HEK293 (cell line): ENCODE data around the gene STK11.
A peak's percentile ranks its signal among the peaks of the same experiment; 100 is the strongest.

Experiments
- CTCF ChIA-PET: fragments of 350-600 bp; formaldehyde crosslinking; extraction: SDS; loops from one replicate; lab custom pipeline; 2021; ENCODE audit warnings: antibody characterized with exemption; lab: Yijun Ruan, JAX
- POLR2A ChIA-PET: fragments of 300-600 bp; formaldehyde crosslinking; extraction: SDS; loops from one replicate; lab custom pipeline; 2020; ENCODE audit warnings: antibody characterized with exemption, inconsistent platforms; lab: Yijun Ruan, JAX
- H3K27ac ChIP-seq: fragments of 200-500 bp; sonication (Bioruptor generic); 2 replicates; pipeline ENCODE4 v1.5.1; 2014; ENCODE audit warnings: low read depth, low read length, control low read depth, inconsistent platforms; ENCODE audit errors: extremely low read depth
- H3K36me3 ChIP-seq, 2 experiments: fragments of 200-500 bp in 1 of 2; sonication (Bioruptor generic) in 1 of 2; 1 replicate in 1 of 2; 2 replicates in 1 of 2; pipeline ENCODE4 v1.5.1; 2014 to 2017; ENCODE audit warnings: inconsistent platforms in 2 of 2, low read length in 2 of 2; ENCODE audit not compliant: control insufficient read depth in 2 of 2, insufficient read depth in 1 of 2
- H3K4me1 ChIP-seq: fragments of 200-500 bp; sonication (Bioruptor generic); 2 replicates; pipeline ENCODE4 v1.5.1; 2014; ENCODE audit warnings: mild to moderate bottlenecking, low read length, inconsistent platforms; ENCODE audit not compliant: control insufficient read depth, insufficient read depth
- H3K4me3 ChIP-seq: 2 replicates; pipeline ENCODE4 v1.5.1; 2011; ENCODE audit warnings: low read depth, mild to moderate bottlenecking, control low read depth, low read length, moderate library complexity
- H3K9me3 ChIP-seq: fragments of 200-500 bp; sonication (Bioruptor generic); 2 replicates; pipeline ENCODE4 v1.5.1; 2014; ENCODE audit warnings: low read depth, low read length, inconsistent platforms; ENCODE audit not compliant: control insufficient read depth, insufficient read depth
- GLIS1 ChIP-seq: fragments of 450-650 bp; formaldehyde crosslinking; IDR thresholded peaks from 2 replicates; pipeline ENCODE4 v1.5.1; 2016; ENCODE audit warnings: missing biosample characterization, missing genetic modification characterization
- GLIS2 ChIP-seq: fragments of 450-650 bp; formaldehyde crosslinking; IDR thresholded peaks from 2 replicates; pipeline ENCODE4 v1.5.1; 2016; ENCODE audit warnings: missing biosample characterization, missing genetic modification characterization
- WT1 ChIP-seq: fragments of 450-650 bp; formaldehyde crosslinking; IDR thresholded peaks from 2 replicates; pipeline ENCODE4 v1.5.1; 2016; ENCODE audit warnings: missing biosample characterization, missing genetic modification characterization
- ZBTB7A ChIP-seq: fragments of 450-650 bp; formaldehyde crosslinking; IDR thresholded peaks from 2 replicates; pipeline ENCODE4 v1.5.1; 2016; ENCODE audit warnings: low read depth, missing biosample characterization, missing genetic modification characterization
- ZNF10 ChIP-seq: fragments of 450-650 bp; formaldehyde crosslinking; IDR thresholded peaks from 2 replicates; pipeline ENCODE4 v1.5.1; 2017; ENCODE audit warnings: missing biosample characterization, missing genetic modification characterization
- ZNF121 ChIP-seq: fragments of 450-650 bp; formaldehyde crosslinking; IDR thresholded peaks from 2 replicates; pipeline ENCODE4 v1.5.1; 2016; ENCODE audit warnings: missing biosample characterization, missing genetic modification characterization
- ZNF132 ChIP-seq: fragments of 450-650 bp; formaldehyde crosslinking; IDR thresholded peaks from 2 replicates; pipeline ENCODE4 v1.5.1; 2017; ENCODE audit warnings: missing biosample characterization, missing genetic modification characterization, borderline replicate concordance
- ZNF138 ChIP-seq: fragments of 450-650 bp; formaldehyde crosslinking; IDR thresholded peaks from 2 replicates; pipeline ENCODE4 v1.5.1; 2016; ENCODE audit warnings: missing biosample characterization, missing genetic modification characterization, borderline replicate concordance
- ZNF19 ChIP-seq: fragments of 450-650 bp; formaldehyde crosslinking; IDR thresholded peaks from 2 replicates; pipeline ENCODE4; 2016; ENCODE audit warnings: missing biosample characterization, missing genetic modification characterization, low read depth
- ZNF335 ChIP-seq: fragments of 450-650 bp; formaldehyde crosslinking; conservative IDR thresholded peaks from 2 replicates; pipeline ENCODE4 v1.5.1; 2016; ENCODE audit warnings: missing biosample characterization, missing genetic modification characterization
- ZNF350 ChIP-seq: fragments of 450-650 bp; formaldehyde crosslinking; IDR thresholded peaks from 2 replicates; pipeline ENCODE4 v1.5.0; 2017; ENCODE audit warnings: missing biosample characterization, mild to moderate bottlenecking, missing genetic modification characterization
- ZNF660 ChIP-seq: fragments of 450-650 bp; IDR thresholded peaks from 2 replicates; pipeline ENCODE4 v1.5.1; 2018; ENCODE audit warnings: missing biosample characterization, mild to moderate bottlenecking, missing genetic modification characterization
- TF ChIP-seq, protein P1 (sequence below): fragments of 450-650 bp; formaldehyde crosslinking; optimal IDR thresholded peaks from 2 replicates; pipeline ENCODE3; 2016; ENCODE audit warnings: missing biosample characterization, mild to moderate bottlenecking, missing genetic modification characterization
- TF ChIP-seq, protein P2 (sequence below): fragments of 450-650 bp; formaldehyde crosslinking; IDR thresholded peaks from 2 replicates; pipeline ENCODE4 v1.5.1; 2016; ENCODE audit warnings: missing biosample characterization, missing genetic modification characterization
- TF ChIP-seq, protein P3 (sequence below): fragments of 450-650 bp; formaldehyde crosslinking; IDR thresholded peaks from 2 replicates; pipeline ENCODE4 v1.5.1; 2016; ENCODE audit warnings: missing biosample characterization, missing genetic modification characterization
- TF ChIP-seq, protein P4 (sequence below): sonication (generic); formaldehyde crosslinking; IDR thresholded peaks from 2 replicates; pipeline ENCODE4 v1.8.1; 2022; ENCODE audit warnings: mild to moderate bottlenecking, moderate library complexity, missing genetic modification reagents
- TF ChIP-seq, protein P5 (sequence below): fragments of 450-650 bp; formaldehyde crosslinking; IDR thresholded peaks from 2 replicates; pipeline ENCODE4 v1.5.1; 2017; ENCODE audit warnings: missing biosample characterization, missing genetic modification characterization

STK11 gene

DNA sequence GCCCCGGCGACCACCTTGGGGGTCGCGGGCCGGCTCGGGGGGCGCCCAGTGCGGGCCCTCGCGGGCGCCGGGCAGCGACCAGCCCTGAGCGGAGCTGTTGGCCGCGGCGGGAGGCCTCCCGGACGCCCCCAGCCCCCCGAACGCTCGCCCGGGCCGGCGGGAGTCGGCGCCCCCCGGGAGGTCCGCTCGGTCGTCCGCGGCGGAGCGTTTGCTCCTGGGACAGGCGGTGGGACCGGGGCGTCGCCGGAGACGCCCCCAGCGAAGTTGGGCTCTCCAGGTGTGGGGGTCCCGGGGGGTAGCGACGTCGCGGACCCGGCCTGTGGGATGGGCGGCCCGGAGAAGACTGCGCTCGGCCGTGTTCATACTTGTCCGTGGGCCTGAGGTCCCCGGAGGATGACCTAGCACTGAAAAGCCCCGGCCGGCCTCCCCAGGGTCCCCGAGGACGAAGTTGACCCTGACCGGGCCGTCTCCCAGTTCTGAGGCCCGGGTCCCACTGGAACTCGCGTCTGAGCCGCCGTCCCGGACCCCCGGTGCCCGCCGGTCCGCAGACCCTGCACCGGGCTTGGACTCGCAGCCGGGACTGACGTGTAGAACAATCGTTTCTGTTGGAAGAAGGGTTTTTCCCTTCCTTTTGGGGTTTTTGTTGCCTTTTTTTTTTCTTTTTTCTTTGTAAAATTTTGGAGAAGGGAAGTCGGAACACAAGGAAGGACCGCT lies 729 bp downstream of the STK11 start:
- ChIA-PET CTCF (interaction anchor here (0.7 kb wide), 1 partner anchor 134 kb away, joined by 3 read pairs; no protein-coding TSS in a partner anchor), POLR2A (interaction anchor here (0.5 kb wide), 1 partner anchor 12 kb away, joined by 3 read pairs; no protein-coding TSS in a partner anchor)
- H3K9me3 ChIP-seq, result no peaks in the 10 kb centered on the region
- TF ChIP-seq ZNF10 (no peak), ZNF660 (tag by site-specific recombination) (no peak), GLIS2 (tag by site-specific recombination) (peak; percentile 87), ZNF335 (tag by site-specific recombination) (peak; percentile 38; the same call in 1 of the 2 replicates), ZNF350 (no peak), ZBTB7A (tag by site-specific recombination) (0 out of 2 replicates have a peak, but pooled peaks have one; percentile 31), GLIS1 (tag by site-specific recombination) (peak; percentile 93), WT1 (tag by site-specific recombination) (0 out of 2 replicates have a peak, but pooled peaks have one; percentile 18), ZNF132 (tag by site-specific recombination) (no peak), ZNF19 (tag by site-specific recombination) (no peak), ZNF121 (no peak), ZNF138 (tag by site-specific recombination) (no peak)
- TF ChIP-seq, protein P1, sequence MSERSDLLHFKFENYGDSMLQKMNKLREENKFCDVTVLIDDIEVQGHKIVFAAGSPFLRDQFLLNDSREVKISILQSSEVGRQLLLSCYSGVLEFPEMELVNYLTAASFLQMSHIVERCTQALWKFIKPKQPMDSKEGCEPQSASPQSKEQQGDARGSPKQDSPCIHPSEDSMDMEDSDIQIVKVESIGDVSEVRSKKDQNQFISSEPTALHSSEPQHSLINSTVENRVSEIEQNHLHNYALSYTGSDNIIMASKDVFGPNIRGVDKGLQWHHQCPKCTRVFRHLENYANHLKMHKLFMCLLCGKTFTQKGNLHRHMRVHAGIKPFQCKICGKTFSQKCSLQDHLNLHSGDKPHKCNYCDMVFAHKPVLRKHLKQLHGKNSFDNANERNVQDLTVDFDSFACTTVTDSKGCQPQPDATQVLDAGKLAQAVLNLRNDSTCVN, result peak; percentile 24
- TF ChIP-seq, protein P2, sequence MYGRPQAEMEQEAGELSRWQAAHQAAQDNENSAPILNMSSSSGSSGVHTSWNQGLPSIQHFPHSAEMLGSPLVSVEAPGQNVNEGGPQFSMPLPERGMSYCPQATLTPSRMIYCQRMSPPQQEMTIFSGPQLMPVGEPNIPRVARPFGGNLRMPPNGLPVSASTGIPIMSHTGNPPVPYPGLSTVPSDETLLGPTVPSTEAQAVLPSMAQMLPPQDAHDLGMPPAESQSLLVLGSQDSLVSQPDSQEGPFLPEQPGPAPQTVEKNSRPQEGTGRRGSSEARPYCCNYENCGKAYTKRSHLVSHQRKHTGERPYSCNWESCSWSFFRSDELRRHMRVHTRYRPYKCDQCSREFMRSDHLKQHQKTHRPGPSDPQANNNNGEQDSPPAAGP (tag by site-specific recombination), result no peak
- TF ChIP-seq, protein P3, sequence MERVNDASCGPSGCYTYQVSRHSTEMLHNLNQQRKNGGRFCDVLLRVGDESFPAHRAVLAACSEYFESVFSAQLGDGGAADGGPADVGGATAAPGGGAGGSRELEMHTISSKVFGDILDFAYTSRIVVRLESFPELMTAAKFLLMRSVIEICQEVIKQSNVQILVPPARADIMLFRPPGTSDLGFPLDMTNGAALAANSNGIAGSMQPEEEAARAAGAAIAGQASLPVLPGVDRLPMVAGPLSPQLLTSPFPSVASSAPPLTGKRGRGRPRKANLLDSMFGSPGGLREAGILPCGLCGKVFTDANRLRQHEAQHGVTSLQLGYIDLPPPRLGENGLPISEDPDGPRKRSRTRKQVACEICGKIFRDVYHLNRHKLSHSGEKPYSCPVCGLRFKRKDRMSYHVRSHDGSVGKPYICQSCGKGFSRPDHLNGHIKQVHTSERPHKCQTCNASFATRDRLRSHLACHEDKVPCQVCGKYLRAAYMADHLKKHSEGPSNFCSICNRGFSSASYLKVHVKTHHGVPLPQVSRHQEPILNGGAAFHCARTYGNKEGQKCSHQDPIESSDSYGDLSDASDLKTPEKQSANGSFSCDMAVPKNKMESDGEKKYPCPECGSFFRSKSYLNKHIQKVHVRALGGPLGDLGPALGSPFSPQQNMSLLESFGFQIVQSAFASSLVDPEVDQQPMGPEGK (tag by site-specific recombination), result peak; percentile 67
- TF ChIP-seq, protein P4, sequence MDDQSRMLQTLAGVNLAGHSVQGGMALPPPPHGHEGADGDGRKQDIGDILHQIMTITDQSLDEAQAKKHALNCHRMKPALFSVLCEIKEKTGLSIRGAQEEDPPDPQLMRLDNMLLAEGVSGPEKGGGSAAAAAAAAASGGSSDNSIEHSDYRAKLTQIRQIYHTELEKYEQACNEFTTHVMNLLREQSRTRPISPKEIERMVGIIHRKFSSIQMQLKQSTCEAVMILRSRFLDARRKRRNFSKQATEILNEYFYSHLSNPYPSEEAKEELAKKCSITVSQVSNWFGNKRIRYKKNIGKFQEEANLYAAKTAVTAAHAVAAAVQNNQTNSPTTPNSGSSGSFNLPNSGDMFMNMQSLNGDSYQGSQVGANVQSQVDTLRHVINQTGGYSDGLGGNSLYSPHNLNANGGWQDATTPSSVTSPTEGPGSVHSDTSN (CRISPR knock-in tag), result no peak
- TF ChIP-seq, protein P5, sequence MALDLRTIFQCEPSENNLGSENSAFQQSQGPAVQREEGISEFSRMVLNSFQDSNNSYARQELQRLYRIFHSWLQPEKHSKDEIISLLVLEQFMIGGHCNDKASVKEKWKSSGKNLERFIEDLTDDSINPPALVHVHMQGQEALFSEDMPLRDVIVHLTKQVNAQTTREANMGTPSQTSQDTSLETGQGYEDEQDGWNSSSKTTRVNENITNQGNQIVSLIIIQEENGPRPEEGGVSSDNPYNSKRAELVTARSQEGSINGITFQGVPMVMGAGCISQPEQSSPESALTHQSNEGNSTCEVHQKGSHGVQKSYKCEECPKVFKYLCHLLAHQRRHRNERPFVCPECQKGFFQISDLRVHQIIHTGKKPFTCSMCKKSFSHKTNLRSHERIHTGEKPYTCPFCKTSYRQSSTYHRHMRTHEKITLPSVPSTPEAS (tag by site-specific recombination), result no peak
- peaks cover 7% of the 10 kb centered on the region for H3K4me1 ChIP-seq
- peak overlapping the region; percentile 53 for H3K4me3 ChIP-seq
- H3K27ac ChIP-seq, result peak overlapping the region; percentile 99
- H3K36me3 ChIP-seq, result peaks cover 7 to 25% of the 10 kb centered on the region in 2 experiments; a peak in 2 of 3 replicates
